Prostate gland (tissue), 2 donors: ENCODE data around the gene LRRC4B. TPM values are rescaled to one million over a fixed set of nuclear protein-coding genes. Genes with fewer than 3 reads are reported as not detected.
A peak's percentile ranks its signal among the peaks of the same experiment; 100 is the strongest.

Experiments used
- DNase-seq: peaks from one replicate; pipeline ENCODE4 v3.0.0-alpha.2; 2019; ENCODE audit warnings: low spot score
- H3K27ac ChIP-seq, 2 donors: fragments of 200-600 bp; sonication (generic); 2 replicates each; pipeline ENCODE4 v1.5.1; 2017 to 2019
- H3K27me3 ChIP-seq: fragments of 200-600 bp; sonication (generic); replicated peaks from 2 replicates; pipeline ENCODE4 v1.5.1; 2019; ENCODE audit not compliant: insufficient read depth
- H3K36me3 ChIP-seq, 2 donors: fragments of 200-600 bp; sonication (generic); 1 replicate in 1 of 2; 2 replicates in 1 of 2; pipeline versions ENCODE4 v1.5.1 to v1.8.1; 2017 to 2019
- H3K4me1 ChIP-seq: fragments of 200-600 bp; sonication (generic); replicated peaks from 2 replicates; pipeline ENCODE4 v1.5.1; 2019
- H3K4me3 ChIP-seq, 2 donors: fragments of 200-600 bp; sonication (generic); 2 replicates each; pipeline ENCODE4 v1.5.1; 2017 to 2019
- H3K9me3 ChIP-seq: fragments of 200-600 bp; sonication (generic); 2 replicates; pipeline ENCODE4 v1.5.1; 2017
- CTCF ChIP-seq, 4 experiments: fragments of 200-600 bp in 2 of 4; fragments of 450-650 bp in 2 of 4; sonication (generic) in 2 of 4; IDR thresholded peaks; 1 replicate in 3 of 4; 2 replicates in 1 of 4; pipeline ENCODE4 v1.5.1; 2016 to 2019; ENCODE audit warnings: antibody characterized with exemption in 4 of 4, mild to moderate bottlenecking in 2 of 4, moderate library complexity in 2 of 4
- POLR2A ChIP-seq: fragments of 450-650 bp; IDR thresholded peaks from one replicate; pipeline ENCODE4 v1.6.1; 2016; ENCODE audit warnings: antibody characterized with exemption, mild to moderate bottlenecking
- POLR2AphosphoS5 ChIP-seq: sonication (generic); formaldehyde crosslinking; IDR thresholded peaks from one replicate; pipeline ENCODE4 v1.6.1; 2017; ENCODE audit warnings: antibody characterized with exemption
- whole genome bisulfite sequencing: methylation state at CpG from one replicate; pipeline ENCODE4 v1.1.5; 2018; 5-methylcytosine and 5-hydroxymethylcytosine counted together
- intact Hi-C: fragments of 100-400 bp; cut with DNase I; formaldehyde crosslinking; loops from one replicate; pipeline ENCODE4 v1.14.2; 2022
- total RNA-seq, 2 donors: library from RNA; depleted of rRNA; stranded (reverse); fragments of >200 nt; gene quantifications; one replicate each; pipeline ENCODE4 v1.1.0, GENCODE V29; 2016

The LRRC4B gene
- total RNA-seq, 2 donors from 2014 or later, result 5.6 to 7.9 TPM

GRCh38 chr19:50488389-50489194 lies 79.6 kb downstream of the LRRC4B start:
- intact Hi-C loops, result no loop called here
- no peaks in the 10 kb centered on the region for H3K36me3 ChIP-seq
- no peak for TF ChIP-seq POLR2AphosphoS5
- TF ChIP-seq POLR2A, result no peak
- TF ChIP-seq CTCF (IDR thresholded peaks at IDR 0.05), result no peak
- 22% methylated on average over 13 of the region's 13 CpGs for WGBS
- no peaks in the 10 kb centered on the region for H3K4me1 ChIP-seq
- no peak for DNase-seq
- H3K27ac ChIP-seq, result no peak overlapping the region
- H3K4me3 ChIP-seq, result no peak overlapping the region
- no peaks in the 10 kb centered on the region for H3K27me3 ChIP-seq
- no peaks in the 10 kb centered on the region for H3K9me3 ChIP-seq

- whole genome bisulfite sequencing, result 78% methylated on average over 18 of the region's 18 CpGs
- intact Hi-C loops, result no loop called here
- TF ChIP-seq CTCF (IDR thresholded peaks at IDR 0.05) (peak in 2 of 4 experiments; percentile 16 to 24), POLR2AphosphoS5 (no peak), POLR2A (no peak)
- Histone ChIP-seq H3K27ac (no peak overlapping the region), H3K4me1 (no peaks in the 10 kb centered on the region), H3K4me3 (no peak overlapping the region), H3K27me3 (no peaks in the 10 kb centered on the region), H3K36me3 (no peaks in the 10 kb centered on the region), H3K9me3 (no peaks in the 10 kb centered on the region)
- no peak for DNase-seq
These were observed 81.3 kb downstream of the LRRC4B start for GRCh38 chr19:50486823-50487515.

GRCh38 chr19:50485284-50485955 lies 82.8 kb downstream of the LRRC4B start:
- Histone ChIP-seq H3K9me3 (no peaks in the 10 kb centered on the region), H3K4me1 (no peaks in the 10 kb centered on the region), H3K27me3 (no peaks in the 10 kb centered on the region), H3K36me3 (peaks cover 0 to 8% of the 10 kb centered on the region in 2 donors), H3K4me3 (no peak overlapping the region), H3K27ac (no peak overlapping the region)
- intact Hi-C loops, result no loop called here
- no peak for DNase-seq
- TF ChIP-seq POLR2AphosphoS5, result no peak
- no peak for TF ChIP-seq CTCF (IDR thresholded peaks at IDR 0.05)
- no peak for TF ChIP-seq POLR2A
- WGBS, result 82% methylated on average over 10 of the region's 10 CpGs

GRCh38 chr19:50482916-50483315 lies 85.3 kb downstream of the LRRC4B start:
- H3K4me3 ChIP-seq, result no peak overlapping the region
- H3K9me3 ChIP-seq, result no peaks in the 10 kb centered on the region
- 83% methylated on average over 10 of the region's 10 CpGs for WGBS
- no peak overlapping the region for H3K27ac ChIP-seq
- intact Hi-C loops, result no loop called here
- no peaks in the 10 kb centered on the region for H3K27me3 ChIP-seq
- no peak for DNase-seq
- TF ChIP-seq POLR2AphosphoS5, result no peak
- TF ChIP-seq POLR2A, result no peak
- TF ChIP-seq CTCF (IDR thresholded peaks at IDR 0.05), result no peak
- H3K36me3 ChIP-seq, result peaks cover 0 to 16% of the 10 kb centered on the region in 2 donors
- H3K4me1 ChIP-seq, result no peaks in the 10 kb centered on the region
